Measurements from ENCODE around the gene CASP8. TPM values are rescaled to one million over a fixed set of nuclear protein-coding genes. Genes with fewer than 3 reads are reported as not detected.
"Not testable (repeated sequence)": the region's sequence is repeated elsewhere in the genome, so short reads cannot be mapped to it uniquely, and the experiment has no call there.

Gene CASP8
- total RNA-seq, 1 donor from 2014 or later: 50.9 TPM

- DNase-seq (ENCODE audit: low spot score): no peak
Measured at GRCh38 chr2:201270293-201271001, 10.1 kb downstream of the CASP8 start.

- DNase-seq (ENCODE audit: low spot score): no peak
Measured at GRCh38 chr2:201271917-201272316, 11.6 kb downstream of the CASP8 start.

- DNase-seq (ENCODE audit: low spot score): no peak
Measured at GRCh38 chr2:201273330-201273983, 13.1 kb downstream of the CASP8 start.

GRCh38 chr2:201275069-201275468, 14.7 kb downstream of the CASP8 start:
- no peak for DNase-seq (ENCODE audit: low spot score)

DNA sequence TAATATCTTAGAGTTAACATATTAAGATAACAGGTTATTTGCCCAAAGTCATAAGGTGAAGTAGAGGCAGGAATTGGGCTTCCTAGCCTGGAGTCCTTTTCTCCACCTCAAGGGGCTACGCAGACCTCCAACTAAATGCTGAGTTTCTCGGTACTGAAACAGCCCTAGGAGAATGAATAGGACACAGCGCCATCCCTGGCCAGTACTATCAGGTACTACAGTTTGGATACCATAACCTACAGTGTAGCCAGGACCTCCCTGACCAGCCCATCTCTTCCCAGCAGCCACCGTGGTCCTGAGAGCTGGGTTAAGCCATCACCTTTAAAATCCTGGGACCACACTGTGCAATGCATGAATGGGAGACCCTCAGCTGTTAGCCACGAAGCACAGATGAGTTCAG, 15.7 kb downstream of the CASP8 start:
- no peak for DNase-seq (ENCODE audit: low spot score)

DNA sequence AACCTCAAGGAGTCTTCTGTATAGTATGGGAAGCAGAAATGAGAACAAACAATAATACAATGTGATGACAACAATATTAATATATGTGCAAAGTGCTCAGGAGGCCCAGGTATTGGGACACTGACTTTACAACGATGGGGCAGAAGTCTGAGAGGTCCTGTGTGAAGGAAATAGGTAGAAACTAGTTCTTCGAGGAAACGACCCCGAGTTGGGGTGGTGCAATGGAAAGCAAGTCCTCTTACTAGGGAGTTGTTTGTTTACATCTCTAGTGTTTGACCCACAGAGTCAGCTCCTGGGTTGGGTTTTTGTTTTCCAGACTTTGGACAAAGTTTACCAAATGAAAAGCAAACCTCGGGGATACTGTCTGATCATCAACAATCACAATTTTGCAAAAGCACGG, 16.2 kb downstream of the CASP8 start:
- DNase-seq (ENCODE audit: low spot score): no peak

GRCh38 chr2:201279079-201279478, 18.7 kb downstream of the CASP8 start:
- DNase-seq (ENCODE audit: low spot score): no peak

DNA sequence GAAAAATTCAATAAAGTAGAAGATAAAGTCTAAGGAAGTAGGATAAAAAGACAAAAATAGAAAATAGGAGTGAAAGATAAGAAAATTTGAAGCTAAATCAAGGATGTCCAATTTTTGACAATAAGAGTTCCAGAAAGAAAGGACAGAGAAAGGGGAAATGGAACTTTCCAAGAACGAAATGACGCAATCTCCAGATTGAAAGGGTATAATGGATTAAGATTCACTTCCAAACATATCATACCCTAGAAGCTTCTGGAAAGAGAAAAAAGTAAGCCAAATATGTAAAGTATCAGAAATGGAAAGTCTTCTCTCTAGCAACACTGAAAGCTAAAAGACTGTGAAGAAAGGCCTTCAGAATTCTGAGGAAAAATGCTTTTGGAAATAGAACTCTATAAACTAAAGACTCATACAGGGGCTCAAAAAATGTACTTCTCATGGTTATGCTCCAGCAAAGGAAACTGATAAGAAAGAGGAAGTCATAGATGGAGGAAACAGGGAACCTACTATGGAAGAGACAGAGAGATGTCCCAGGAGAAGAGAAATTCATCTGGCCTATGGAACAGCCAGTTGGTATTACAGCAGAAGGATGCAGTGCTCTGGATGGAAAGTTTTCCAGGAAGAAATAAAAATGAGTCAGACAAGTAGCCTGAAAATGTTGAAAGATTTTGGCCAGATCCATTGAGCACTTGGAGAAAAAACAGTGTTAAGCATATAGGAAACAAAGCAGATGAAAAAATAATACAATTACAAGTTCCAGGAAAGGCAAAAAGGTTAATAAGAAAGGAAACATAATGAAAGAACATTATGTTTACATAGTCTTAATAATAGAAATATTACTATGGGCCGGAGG, 20.1 kb downstream of the CASP8 start:
- no peak for DNase-seq (ENCODE audit: low spot score)

DNA sequence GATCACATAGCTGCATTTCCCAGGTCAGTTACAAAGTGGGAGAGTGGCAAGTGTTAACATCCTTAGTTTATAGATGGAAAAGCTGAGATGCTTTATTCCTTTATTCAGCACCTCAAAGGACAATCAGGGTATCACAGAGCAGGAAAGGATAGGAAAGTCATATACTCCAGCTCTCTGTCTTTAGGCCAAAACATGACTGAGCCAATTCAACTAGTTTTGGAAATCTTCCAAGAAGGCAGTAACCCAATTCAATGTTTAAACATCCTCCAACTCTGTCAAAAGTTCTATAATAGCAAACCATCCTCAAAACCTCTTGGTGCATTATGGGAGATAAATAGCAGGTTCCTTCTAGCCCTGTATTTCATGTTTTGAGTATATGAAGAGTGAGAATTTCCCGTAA, 25.2 kb downstream of the CASP8 start:
- DNase-seq (ENCODE audit: low spot score): no peak

- DNase-seq (ENCODE audit: low spot score): not testable (repeated sequence)
Measured at GRCh38 chr2:201290457-201291148, 30.3 kb downstream of the CASP8 start.

DNA sequence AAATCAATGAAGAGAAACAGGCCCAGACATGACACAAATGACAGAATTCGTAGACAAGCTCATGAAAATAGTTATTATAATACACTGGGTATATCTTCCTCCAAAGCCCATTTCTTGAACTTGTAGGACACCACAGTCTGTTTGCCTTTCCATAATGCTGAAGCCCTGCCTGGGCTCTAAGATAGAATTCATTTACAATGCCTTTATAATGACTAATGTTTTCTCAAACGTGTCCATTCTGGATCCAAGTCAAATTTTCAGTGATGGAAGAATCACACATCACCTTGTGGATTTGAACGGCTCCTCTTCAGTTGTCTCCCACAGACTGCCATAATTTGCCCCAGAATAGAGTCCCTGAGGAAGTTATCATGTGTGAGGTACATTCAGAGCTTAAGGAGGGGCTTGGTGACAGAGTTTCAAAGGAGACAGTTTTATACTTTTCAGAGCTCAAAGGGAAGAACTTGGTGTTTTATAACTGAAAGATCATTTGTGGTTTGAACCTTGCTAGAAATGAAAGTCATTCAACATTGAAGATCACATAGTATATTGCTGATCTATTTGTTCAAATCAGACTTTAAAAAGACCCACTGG, 38.2 kb downstream of the CASP8 start:
- DNase-seq (ENCODE audit: low spot score): no peak

GRCh38 chr2:201299929-201300328, 39.6 kb downstream of the CASP8 start:
- DNase-seq (ENCODE audit: low spot score): not testable (repeated sequence)

DNA sequence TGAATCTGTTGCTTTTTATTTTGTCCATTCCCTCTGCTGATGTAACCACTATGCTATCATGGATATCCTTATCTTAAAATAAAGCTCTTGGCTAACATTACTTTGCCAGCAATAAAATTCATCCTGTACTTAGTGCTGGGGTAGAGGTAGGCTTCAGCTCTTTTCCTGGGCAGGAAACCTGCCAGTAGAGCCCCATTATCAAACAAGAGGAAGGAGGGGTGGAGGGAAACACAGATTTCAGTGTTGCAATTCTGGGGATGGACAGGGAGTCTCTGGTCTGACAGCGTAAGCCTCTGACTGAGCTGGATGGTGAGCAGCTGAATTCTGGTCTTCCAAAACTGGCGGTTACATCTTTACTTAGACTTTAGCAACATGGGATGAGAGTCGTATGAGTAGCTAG, 47.5 kb downstream of the CASP8 start:
- DNase-seq (ENCODE audit: low spot score): no peak

- DNase-seq (ENCODE audit: low spot score): no peak
Measured at GRCh38 chr2:201308914-201309313, 48.6 kb downstream of the CASP8 start.

- no peak for DNase-seq (ENCODE audit: low spot score)
Measured at GRCh38 chr2:201313362-201313761, 53.0 kb downstream of the CASP8 start.

DNA sequence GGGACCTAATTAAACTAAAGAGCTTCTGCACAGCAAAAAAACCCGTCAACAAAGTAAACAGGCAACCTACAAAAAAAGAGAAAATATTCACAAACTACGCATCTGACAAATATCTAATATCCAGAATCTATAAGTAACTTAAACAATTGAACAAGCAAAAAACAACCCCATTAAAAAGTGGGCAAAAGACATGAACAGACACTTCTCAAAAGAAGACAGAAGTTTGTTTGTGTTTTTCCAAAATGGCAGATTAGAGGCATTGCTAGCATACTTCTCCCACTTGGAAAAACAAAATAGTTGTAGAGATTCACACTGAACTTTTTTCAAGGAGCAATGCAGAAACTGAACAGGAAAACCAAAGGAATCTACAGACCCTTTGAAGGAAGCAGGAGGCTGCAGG, 59.2 kb downstream of the CASP8 start:
- no peak for DNase-seq (ENCODE audit: low spot score)

DNA sequence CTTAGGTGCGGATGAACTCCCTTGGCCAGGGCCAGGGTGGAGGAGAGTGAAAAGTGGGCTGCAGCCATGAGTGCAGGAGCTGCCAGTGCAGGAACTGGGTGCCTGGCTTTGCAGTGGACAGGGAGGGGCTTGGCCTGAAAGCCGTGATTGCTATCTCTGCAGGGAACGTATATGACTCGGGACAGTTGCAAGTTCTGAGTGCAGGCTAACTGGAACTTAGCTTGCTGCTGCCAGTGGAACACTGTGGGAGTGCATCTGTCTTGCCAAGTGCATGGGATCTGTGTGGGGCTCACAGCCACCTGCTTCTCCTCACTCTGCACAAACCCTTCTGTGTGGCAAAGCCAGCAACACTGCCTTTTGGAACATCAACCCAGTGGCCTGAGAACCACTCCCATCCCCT, 59.9 kb downstream of the CASP8 start:
- no peak for DNase-seq (ENCODE audit: low spot score)

GRCh38 chr2:201320701-201321100, 60.4 kb downstream of the CASP8 start:
- no peak for DNase-seq (ENCODE audit: low spot score)

GRCh38 chr2:201322772-201323171, 62.4 kb downstream of the CASP8 start:
- no peak for DNase-seq (ENCODE audit: low spot score)

- DNase-seq (ENCODE audit: low spot score): no peak
Measured at GRCh38 chr2:201327678-201328077, 67.3 kb downstream of the CASP8 start.

DNA sequence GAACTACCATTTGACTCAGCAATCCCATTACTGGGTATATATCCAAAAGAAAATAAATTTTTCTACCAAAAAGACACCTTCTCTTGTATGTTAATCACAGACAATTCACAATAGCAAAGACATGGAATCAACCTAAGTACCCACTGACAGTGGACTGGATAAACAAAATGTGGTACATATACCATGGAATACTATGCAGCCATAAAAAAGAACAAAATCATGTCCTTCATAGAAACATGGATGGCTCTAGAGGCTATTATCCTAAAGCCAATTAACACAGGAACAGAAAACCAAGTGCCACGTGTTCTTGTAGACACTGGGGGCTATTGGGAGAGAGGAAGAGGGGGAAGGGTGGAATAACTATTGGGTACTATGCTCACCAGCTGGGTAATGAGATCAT, 69.1 kb downstream of the CASP8 start:
- no peak for DNase-seq (ENCODE audit: low spot score)
